Measurements from ENCODE around the gene RNF19B.
"Not testable (repeated sequence)": the region's sequence is repeated elsewhere in the genome, so short reads cannot be mapped to it uniquely, and the experiment has no call there.

Gene RNF19B

GRCh38 chr1:32928285-32928684 is 36.3 kb downstream of the RNF19B start:
- DNase-seq: no peak

GRCh38 chr1:32927441-32927840 is 37.2 kb downstream of the RNF19B start:
- no peak for DNase-seq

DNA sequence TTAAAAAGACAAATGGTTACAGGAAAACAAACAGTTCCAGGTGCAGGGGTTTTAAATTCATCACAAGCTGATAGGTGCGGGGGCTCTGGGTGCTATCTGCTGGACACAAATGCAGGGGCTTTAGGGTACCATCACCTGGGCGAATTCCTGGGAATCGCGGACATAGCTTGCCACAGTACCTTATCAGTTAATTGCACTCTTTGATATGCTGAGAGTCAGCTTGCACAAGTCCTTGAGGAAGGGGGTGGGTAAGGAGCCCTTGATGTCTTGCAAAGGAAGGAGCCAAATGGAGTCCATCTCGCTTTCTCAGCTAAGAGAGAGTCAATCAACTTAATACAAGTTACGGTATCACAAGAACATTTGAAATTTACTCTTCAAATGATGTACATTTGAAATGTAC is 38.0 kb downstream of the RNF19B start:
- DNase-seq: no peak

GRCh38 chr1:32925403-32926162 is 39.0 kb downstream of the RNF19B start:
- DNase-seq: peak in 1 of 5 experiments; percentile 58

- no peak for DNase-seq
Observed at GRCh38 chr1:32924881-32925344, 39.7 kb downstream of the RNF19B start.

- DNase-seq: no peak
Observed at GRCh38 chr1:32920833-32921232, 43.8 kb downstream of the RNF19B start.

- DNase-seq: no peak
Observed at GRCh38 chr1:32919811-32920733, 44.5 kb downstream of the RNF19B start.

GRCh38 chr1:32918179-32918578 is 46.4 kb downstream of the RNF19B start:
- no peak for DNase-seq

GRCh38 chr1:32917521-32917920 is 47.1 kb downstream of the RNF19B start:
- peak in 1 of 5 experiments; percentile 43 for DNase-seq

DNA sequence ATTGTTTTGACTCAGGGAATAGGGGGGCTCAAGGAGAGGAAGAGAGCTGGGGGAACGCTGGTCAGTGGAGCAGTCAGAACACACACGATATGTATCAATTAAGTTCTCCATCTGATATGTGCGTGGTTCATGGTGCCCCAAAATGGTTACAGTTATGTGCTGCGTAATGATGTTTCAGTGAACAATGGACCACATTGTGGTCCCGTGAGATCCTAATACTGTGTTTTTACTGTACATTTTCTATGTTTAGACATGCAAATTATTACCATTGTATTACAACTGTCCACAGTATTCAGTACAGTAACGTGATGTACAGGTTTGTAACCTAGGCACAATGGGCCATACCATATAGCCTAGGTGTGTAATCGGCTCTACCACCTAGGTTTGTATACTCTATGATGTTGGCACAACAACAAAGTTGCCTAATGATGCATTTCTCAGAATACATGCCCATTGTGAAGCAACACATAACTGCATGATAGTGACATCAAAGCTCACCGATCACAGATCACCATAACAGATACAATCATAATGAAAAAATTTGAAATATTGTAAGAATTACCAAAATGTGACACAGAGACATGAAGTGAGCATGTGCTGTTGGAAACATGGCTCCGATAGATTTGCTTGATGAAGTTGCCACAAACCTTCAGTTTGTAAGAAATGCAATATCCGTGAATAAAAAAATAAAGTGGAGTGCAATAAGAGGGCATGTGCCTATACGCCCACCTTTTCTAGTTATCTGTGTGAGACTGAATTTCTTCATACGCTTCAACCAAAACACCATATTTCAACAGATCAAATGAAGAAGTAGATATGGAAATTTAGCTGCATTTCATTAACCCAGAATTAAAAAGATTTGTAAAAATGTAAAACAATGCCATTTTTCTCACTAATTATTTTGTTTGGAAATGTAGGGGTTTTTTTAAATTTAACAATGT is 48.6 kb downstream of the RNF19B start:
- no peak for DNase-seq

- no peak for DNase-seq
Observed at GRCh38 chr1:32910319-32910718, 54.3 kb downstream of the RNF19B start.

GRCh38 chr1:32907435-32907834 is 57.2 kb downstream of the RNF19B start:
- no peak for DNase-seq

GRCh38 chr1:32906654-32907053 is 58.0 kb downstream of the RNF19B start:
- no peak for DNase-seq

- DNase-seq: not testable (repeated sequence)
Observed at GRCh38 chr1:32905588-32905987, 59.0 kb downstream of the RNF19B start.

DNA sequence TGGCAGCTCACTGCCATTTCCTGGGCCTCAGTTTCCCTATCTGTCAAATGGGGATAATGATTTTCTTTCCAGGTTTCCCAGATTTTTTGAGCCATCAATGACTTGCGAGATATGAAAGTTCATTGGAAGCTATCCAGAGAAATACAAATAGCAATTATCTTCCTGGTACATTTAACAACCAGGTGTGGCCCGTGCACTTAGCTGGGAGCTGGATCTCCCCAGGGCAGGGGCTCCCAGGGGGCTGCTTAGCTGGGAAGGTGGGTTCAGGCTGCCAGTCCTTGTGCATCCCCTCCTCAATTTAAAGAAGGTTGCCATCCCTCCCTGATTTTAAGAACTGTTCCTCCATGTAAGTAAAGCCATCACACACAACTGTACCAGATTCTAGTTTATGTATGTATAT is 59.8 kb downstream of the RNF19B start:
- DNase-seq: no peak

DNA sequence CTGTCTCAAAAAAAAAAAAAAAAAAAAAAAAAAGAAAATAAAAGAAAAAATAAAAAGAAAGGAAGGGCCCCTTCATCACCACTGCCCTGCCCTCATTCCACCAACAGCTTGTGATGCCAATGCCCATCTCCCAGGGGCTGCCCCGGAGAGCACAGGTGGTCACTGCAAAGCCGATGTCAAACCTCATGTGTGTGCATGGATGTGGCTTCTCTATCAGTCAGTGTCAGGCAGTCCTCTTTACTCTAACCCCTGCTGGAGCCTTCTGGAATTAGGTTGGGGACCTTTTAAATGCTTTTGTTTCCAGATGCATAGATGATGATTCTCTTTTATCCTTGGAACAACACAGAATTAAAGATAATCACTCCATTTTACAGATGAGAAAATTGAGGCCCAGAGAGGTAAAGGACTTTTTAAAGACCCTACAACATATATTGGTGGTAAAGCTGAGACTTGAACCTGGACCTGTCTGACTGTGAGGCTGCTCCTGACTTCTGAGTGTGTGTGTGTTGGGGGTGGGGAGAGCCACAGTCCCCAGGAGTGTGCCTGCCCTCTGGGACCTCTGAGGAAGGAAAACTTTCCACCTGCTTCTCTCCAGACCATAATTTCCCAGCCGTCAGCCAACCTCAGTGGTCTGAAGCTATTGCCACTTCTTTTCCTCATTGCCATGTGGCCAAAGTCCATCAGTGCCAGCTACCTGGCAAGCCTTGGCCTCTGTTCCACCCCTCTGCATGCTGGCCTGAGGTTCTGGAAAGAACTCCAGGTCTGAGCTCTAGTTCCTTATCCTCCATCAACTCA is 60.4 kb downstream of the RNF19B start:
- DNase-seq: no peak

GRCh38 chr1:32902535-32902920 is 62.1 kb downstream of the RNF19B start:
- DNase-seq: no peak

DNA sequence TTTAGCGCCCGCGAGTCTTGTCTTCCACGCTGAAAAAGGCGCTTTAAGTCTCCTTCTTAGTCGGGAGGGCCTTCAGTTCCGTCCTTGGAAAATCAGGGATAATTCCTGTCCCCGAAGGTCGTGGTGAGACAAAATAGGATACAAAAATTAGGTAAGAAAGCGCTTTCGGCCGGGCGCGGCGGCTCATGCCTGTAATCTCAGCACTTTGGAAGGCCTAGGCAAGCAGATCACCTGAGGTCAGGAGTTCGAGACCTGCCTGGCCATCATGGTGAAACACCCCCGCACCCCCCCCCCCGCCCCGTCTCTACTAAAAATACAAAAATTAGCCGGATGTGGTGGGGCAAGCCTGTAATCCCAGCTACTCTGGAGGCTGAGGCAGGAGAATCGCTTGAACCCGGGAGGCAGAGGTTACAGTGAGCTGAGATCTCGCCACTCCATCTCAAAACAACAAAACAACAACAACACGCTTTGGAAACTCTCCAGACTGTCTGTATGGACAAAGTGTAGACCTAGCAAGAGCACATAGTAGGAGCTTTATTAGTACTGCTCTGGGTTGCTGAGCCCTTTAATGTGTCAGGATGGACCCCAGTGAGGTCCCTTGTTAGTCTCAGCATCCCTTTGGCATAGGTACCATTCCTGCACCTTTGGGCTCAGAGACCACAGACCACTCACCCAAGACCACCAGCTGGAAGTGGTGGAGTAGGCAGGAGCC is 62.6 kb downstream of the RNF19B start:
- DNase-seq: no peak

DNA sequence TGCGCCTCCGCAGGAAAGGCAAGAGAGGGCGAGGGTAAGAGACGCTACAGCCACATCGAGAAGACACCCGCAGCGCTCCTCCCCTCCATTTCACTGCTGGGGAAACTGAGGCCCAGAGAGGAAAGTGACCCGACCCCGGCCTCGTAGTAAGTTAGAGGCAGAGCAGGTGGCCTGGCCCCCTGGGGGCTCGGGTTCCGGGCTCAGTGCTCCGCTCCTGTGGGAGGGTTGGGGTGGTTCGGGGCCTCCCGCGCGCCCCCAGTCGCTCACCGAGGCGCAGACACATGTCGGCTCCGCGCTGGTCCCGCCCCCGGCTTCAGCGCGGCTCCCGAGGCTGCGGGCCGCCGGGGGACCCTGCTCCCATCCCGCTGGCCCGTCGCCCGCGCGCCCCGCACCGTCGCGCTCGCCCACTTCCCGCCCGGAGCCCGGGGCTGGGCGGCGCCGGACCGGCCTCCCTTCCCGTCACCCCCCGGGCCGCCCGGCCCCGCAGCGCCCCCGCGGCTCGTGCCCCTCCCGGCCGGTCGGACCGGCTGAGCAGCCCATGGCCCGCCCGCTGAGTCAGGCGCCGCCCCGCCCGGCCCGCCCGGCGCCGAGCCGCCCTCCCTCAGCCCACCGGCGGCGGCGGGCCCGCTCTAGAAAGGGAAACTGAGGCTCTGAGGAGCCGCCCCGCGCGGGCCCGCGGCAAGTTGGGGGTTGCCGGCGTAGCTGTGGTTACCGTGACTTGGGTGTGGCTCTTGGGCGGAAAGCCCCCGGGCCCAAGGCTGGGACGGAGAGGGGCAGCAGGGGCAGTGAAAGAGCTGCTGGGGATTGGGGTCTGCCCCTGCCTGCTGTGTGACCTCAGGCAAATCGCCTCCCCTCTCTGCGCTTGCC is 63.4 kb downstream of the RNF19B start, which contains the start of gene TMEM54:
TSS of gene TMEM54 (minus strand) at position 434 of the 867 bp plus-strand sequence. CDS start at position 283, 151 bp downstream.
- no peak for DNase-seq

All from T-helper 2 cell (primary cell).